BE2C (cell line): Measurements from ENCODE around the gene HOXD1.

Source experiments
- DNase-seq: peaks from one replicate; pipeline ENCODE4 v3.0.0-alpha.2; 2020
- H3K27me3 ChIP-seq: fragments of 250-450 bp; sonication (Bioruptor Pico); 2 replicates; pipeline ENCODE4 v1.5.1; 2020; ENCODE audit warnings: mild to moderate bottlenecking
- H3K36me3 ChIP-seq: fragments of 250-450 bp; sonication (Bioruptor Pico); 2 replicates; pipeline ENCODE4 v1.5.1; 2020; ENCODE audit warnings: mild to moderate bottlenecking
- H3K4me1 ChIP-seq: fragments of 250-450 bp; sonication (Bioruptor Pico); 2 replicates; pipeline ENCODE4 v1.5.1; 2020
- H3K4me3 ChIP-seq: 2 replicates; pipeline ENCODE4 v1.5.1; 2011; ENCODE audit warnings: low read depth, low read length
- H3K9me3 ChIP-seq: fragments of 250-450 bp; sonication (Bioruptor Pico); 2 replicates; pipeline ENCODE4 v1.5.1; 2020
- CTCF ChIP-seq: IDR thresholded peaks from 2 replicates; pipeline ENCODE4 v1.5.1; 2012; ENCODE audit warnings: mild to moderate bottlenecking, low read depth, low read length

HOXD1 gene

GRCh38 chr2:176200971-176201370, 12.5 kb downstream of the HOXD1 start:
- TF ChIP-seq CTCF: no peak
- Histone ChIP-seq H3K4me3 (no peak overlapping the region), H3K27me3 (no peaks in the 10 kb centered on the region), H3K4me1 (no peaks in the 10 kb centered on the region), H3K9me3 (no peaks in the 10 kb centered on the region), H3K36me3 (no peaks in the 10 kb centered on the region)
- DNase-seq: no peak

GRCh38 chr2:176202491-176202890, 14.0 kb downstream of the HOXD1 start:
- no peaks in the 10 kb centered on the region for H3K27me3 ChIP-seq
- no peak for TF ChIP-seq CTCF
- H3K36me3 ChIP-seq: no peaks in the 10 kb centered on the region
- no peaks in the 10 kb centered on the region for H3K4me1 ChIP-seq
- no peak for DNase-seq
- H3K4me3 ChIP-seq: no peak overlapping the region
- no peaks in the 10 kb centered on the region for H3K9me3 ChIP-seq

GRCh38 chr2:176205126-176205525, 16.7 kb downstream of the HOXD1 start:
- no peak for DNase-seq
- Histone ChIP-seq H3K9me3 (no peaks in the 10 kb centered on the region), H3K4me3 (no peak overlapping the region), H3K36me3 (no peaks in the 10 kb centered on the region), H3K27me3 (no peaks in the 10 kb centered on the region), H3K4me1 (no peaks in the 10 kb centered on the region)
- no peak for TF ChIP-seq CTCF

GRCh38 chr2:176206136-176206535, 17.7 kb downstream of the HOXD1 start:
- H3K36me3 ChIP-seq: no peaks in the 10 kb centered on the region
- no peaks in the 10 kb centered on the region for H3K27me3 ChIP-seq
- no peak for DNase-seq
- H3K9me3 ChIP-seq: no peaks in the 10 kb centered on the region
- no peak for TF ChIP-seq CTCF
- H3K4me1 ChIP-seq: no peaks in the 10 kb centered on the region
- H3K4me3 ChIP-seq: no peak overlapping the region

GRCh38 chr2:176206682-176207081, 18.2 kb downstream of the HOXD1 start:
- no peaks in the 10 kb centered on the region for H3K4me1 ChIP-seq
- no peaks in the 10 kb centered on the region for H3K36me3 ChIP-seq
- no peaks in the 10 kb centered on the region for H3K27me3 ChIP-seq
- no peaks in the 10 kb centered on the region for H3K9me3 ChIP-seq
- no peak for TF ChIP-seq CTCF
- no peak for DNase-seq
- no peak overlapping the region for H3K4me3 ChIP-seq

- TF ChIP-seq CTCF: no peak
- H3K27me3 ChIP-seq: no peaks in the 10 kb centered on the region
- DNase-seq: no peak
- H3K36me3 ChIP-seq: no peaks in the 10 kb centered on the region
- no peak overlapping the region for H3K4me3 ChIP-seq
- H3K9me3 ChIP-seq: no peaks in the 10 kb centered on the region
- H3K4me1 ChIP-seq: no peaks in the 10 kb centered on the region
These were observed 22.6 kb downstream of the HOXD1 start for GRCh38 chr2:176211110-176211509.
